Putamen (tissue), 1 donor: ENCODE data around the gene ELL.
A peak's percentile ranks its signal among the peaks of the same experiment; 100 is the strongest.

ENCODE experiments used
- DNase-seq: peaks from one replicate; pipeline ENCODE4 v3.0.0-alpha.2; 2016; ENCODE audit warnings: low spot score

The ELL gene

GRCh38 chr19:18469069-18469846 is 52.6 kb downstream of the ELL start:
- no peak for DNase-seq

GRCh38 chr19:18468517-18468916 is 53.4 kb downstream of the ELL start:
- DNase-seq = no peak

- DNase-seq = no peak
Measured at GRCh38 chr19:18467978-18468377, 53.9 kb downstream of the ELL start.

- no peak for DNase-seq
Measured at GRCh38 chr19:18466354-18466753, 55.5 kb downstream of the ELL start.

- DNase-seq = no peak
Measured at GRCh38 chr19:18465964-18466339, 55.9 kb downstream of the ELL start.

GRCh38 chr19:18465214-18465963 is 56.5 kb downstream of the ELL start:
- DNase-seq = no peak

- DNase-seq = peak; percentile 93
Measured at GRCh38 chr19:18464646-18465045, 57.2 kb downstream of the ELL start.

GRCh38 chr19:18461471-18461870 is 60.4 kb downstream of the ELL start:
- DNase-seq = no peak

- DNase-seq = no peak
Measured at GRCh38 chr19:18460900-18461299, 61.0 kb downstream of the ELL start.

- DNase-seq = no peak
Measured at GRCh38 chr19:18457483-18458331, 64.2 kb downstream of the ELL start.

GRCh38 chr19:18456974-18457373 is 64.9 kb downstream of the ELL start:
- DNase-seq = no peak

- no peak for DNase-seq
Measured at GRCh38 chr19:18456279-18456678, 65.6 kb downstream of the ELL start.

- no peak for DNase-seq
Measured at GRCh38 chr19:18453269-18454024, 68.4 kb downstream of the ELL start.

GRCh38 chr19:18452386-18452785 is 69.5 kb downstream of the ELL start:
- DNase-seq = no peak

- peak; percentile 60 for DNase-seq
Measured at GRCh38 chr19:18450931-18451836, 70.7 kb downstream of the ELL start.

GRCh38 chr19:18450021-18450930 is 71.6 kb downstream of the ELL start:
- DNase-seq = no peak

GRCh38 chr19:18449552-18449951 is 72.3 kb downstream of the ELL start:
- DNase-seq = no peak

- DNase-seq = no peak
Measured at GRCh38 chr19:18446811-18447359, 75.0 kb downstream of the ELL start.

- no peak for DNase-seq
Measured at GRCh38 chr19:18446145-18446810, 75.6 kb downstream of the ELL start.
